Kidney (tissue), 14 donors: Measurements from ENCODE around the gene WDR70. TPM values are rescaled to one million over a fixed set of nuclear protein-coding genes. Genes with fewer than 3 reads are reported as not detected.
"Not testable (repeated sequence)": the region's sequence is repeated elsewhere in the genome, so short reads cannot be mapped to it uniquely, and the experiment has no call there.

ENCODE experiments used
- DNase-seq, 5 donors: peaks; one replicate each; pipeline ENCODE4 v3.0.0-alpha.2; 2013 to 2020
- FAIRE-seq: peaks from 2 replicates; lab custom pipeline; 2012; peaks lifted over from hg19 to GRCh38; lab: Jason Lieb, UNC
- H3K27ac ChIP-seq, 2 donors: one replicate each; pipeline ENCODE4 v1.7.0; 2013; ENCODE audit warnings: low read depth in 2 of 2, low read length in 2 of 2, inconsistent platforms in 1 of 2
- H3K27me3 ChIP-seq: one replicate; pipeline ENCODE4 v1.7.1; 2013; ENCODE audit warnings: low read length, inconsistent platforms; ENCODE audit not compliant: control insufficient read depth, insufficient read depth
- H3K36me3 ChIP-seq, 3 donors: one replicate each; pipeline versions ENCODE4 v1.7.0 to v1.7.1; 2013; ENCODE audit warnings: low read length in 3 of 3, control low read depth in 1 of 3, inconsistent platforms in 1 of 3; ENCODE audit not compliant: insufficient read depth in 3 of 3, control insufficient read depth in 2 of 3
- H3K4me1 ChIP-seq, 3 donors: one replicate each; pipeline versions ENCODE4 v1.7.0 to v1.7.1; 2013; ENCODE audit warnings: low read length in 3 of 3, inconsistent platforms in 1 of 3, low read depth in 1 of 3; ENCODE audit not compliant: control insufficient read depth in 2 of 3, insufficient read depth in 2 of 3
- H3K4me3 ChIP-seq, 3 donors: one replicate each; pipeline versions ENCODE4 v1.7.0 to v1.8.1; 2013; ENCODE audit warnings: low read length in 3 of 3, control low read depth in 1 of 3, inconsistent platforms in 1 of 3
- H3K9ac ChIP-seq, 3 donors: one replicate each; pipeline versions ENCODE4 v1.7.0 to v1.7.1; 2013; ENCODE audit warnings: low read length in 3 of 3, control low read depth in 1 of 3, inconsistent platforms in 1 of 3
- H3K9me3 ChIP-seq, 3 donors: one replicate each; pipeline versions ENCODE4 v1.7.0 to v1.7.1; 2013; ENCODE audit warnings: low read length in 3 of 3, control low read depth in 1 of 3, inconsistent platforms in 1 of 3; ENCODE audit not compliant: control insufficient read depth in 2 of 3, insufficient read depth in 1 of 3
- intact Hi-C: fragments of 100-400 bp; cut with DNase I; formaldehyde crosslinking; loops from one replicate; pipeline ENCODE4 v1.11.1; 2022
- polyA plus RNA-seq: library from polyadenylated mRNA; stranded (reverse); fragments of 350-450 nt; fragmentation: Illumina TruSeq; extraction: RNeasy Lipid Tissue Mini Kit (QIAGEN cat#74804); gene quantifications from one replicate; pipeline ENCODE4 v1.2.3, GENCODE V29; 2014; ENCODE audit warnings: low read depth, low replicate concordance; ENCODE audit not compliant: insufficient read depth
- total RNA-seq: library from RNA; stranded (reverse); fragmentation: NEBNext Ultra II Directional; extraction: Animal tissue kit (Norgen Biotek cat#: 25700); gene quantifications from one replicate; pipeline ENCODE4 v1.2.1, GENCODE V29; 2021
- TF ChIP-seq, protein P1 (sequence below): IDR thresholded peaks from 3 replicates; pipeline ENCODE4 v1.5.1; 2012; ENCODE audit warnings: mild to moderate bottlenecking, moderate library complexity, borderline replicate concordance; ENCODE audit not compliant: insufficient read depth; ENCODE audit errors: extremely low read depth
- donor health status: control.
- donor health status: control.
- donor health status: control.
- donor health status: control.
- donor health status: control.
- donor health status: DM: yes; HTN: yes; CAD: no.
- donor health status: Normal renal cell carcinoma (clear cell type).

The WDR70 gene
- total and polyA plus RNA-seq, 2 donors from 2014 or later = 27.2 to 32.3 TPM

- FAIRE-seq = no peak
- no peak for DNase-seq
Observed at GRCh38 chr5:37370550-37370863, 8.6 kb upstream of the WDR70 start.

GRCh38 chr5:37370864-37371726 is 8.0 kb upstream of the WDR70 start, which contains the start of gene NUP155:
NUP155 (minus strand) TSS chr5:37371106; CDS start chr5:37370977, 129 bp downstream.
- intact Hi-C loops = no loop called here
- H3K36me3 ChIP-seq = no peaks in the 10 kb centered on the region
- no peaks in the 10 kb centered on the region for H3K27me3 ChIP-seq
- DNase-seq = peak; percentile 94 to 98 (median 96)
- TF ChIP-seq, protein P1, sequence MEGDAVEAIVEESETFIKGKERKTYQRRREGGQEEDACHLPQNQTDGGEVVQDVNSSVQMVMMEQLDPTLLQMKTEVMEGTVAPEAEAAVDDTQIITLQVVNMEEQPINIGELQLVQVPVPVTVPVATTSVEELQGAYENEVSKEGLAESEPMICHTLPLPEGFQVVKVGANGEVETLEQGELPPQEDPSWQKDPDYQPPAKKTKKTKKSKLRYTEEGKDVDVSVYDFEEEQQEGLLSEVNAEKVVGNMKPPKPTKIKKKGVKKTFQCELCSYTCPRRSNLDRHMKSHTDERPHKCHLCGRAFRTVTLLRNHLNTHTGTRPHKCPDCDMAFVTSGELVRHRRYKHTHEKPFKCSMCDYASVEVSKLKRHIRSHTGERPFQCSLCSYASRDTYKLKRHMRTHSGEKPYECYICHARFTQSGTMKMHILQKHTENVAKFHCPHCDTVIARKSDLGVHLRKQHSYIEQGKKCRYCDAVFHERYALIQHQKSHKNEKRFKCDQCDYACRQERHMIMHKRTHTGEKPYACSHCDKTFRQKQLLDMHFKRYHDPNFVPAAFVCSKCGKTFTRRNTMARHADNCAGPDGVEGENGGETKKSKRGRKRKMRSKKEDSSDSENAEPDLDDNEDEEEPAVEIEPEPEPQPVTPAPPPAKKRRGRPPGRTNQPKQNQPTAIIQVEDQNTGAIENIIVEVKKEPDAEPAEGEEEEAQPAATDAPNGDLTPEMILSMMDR = peak; percentile 12
- H3K4me3 ChIP-seq = peak within 1 kb of the TSS; percentile 99 to 100 (median 100)
- FAIRE-seq = no peak
- no peaks in the 10 kb centered on the region for H3K9me3 ChIP-seq
- peaks cover 3 to 12% (median 4%) of the 10 kb centered on the region in 3 donors for H3K4me1 ChIP-seq
- H3K9ac ChIP-seq = peak within 1 kb of the TSS; percentile 92 to 98 (median 93)
- H3K27ac ChIP-seq = peak within 1 kb of the TSS; percentile 39 to 71

More at GRCh38 chr5:37370550-37370863, 8.6 kb upstream of the WDR70 start:
- H3K27ac ChIP-seq = peak overlapping the region in 1 of 2 donors; percentile 71
- intact Hi-C loops = no loop called here
- H3K9me3 ChIP-seq = no peaks in the 10 kb centered on the region
- peaks cover 3 to 12% (median 4%) of the 10 kb centered on the region in 3 donors for H3K4me1 ChIP-seq
- peak overlapping the region; percentile 92 to 98 (median 93) for H3K9ac ChIP-seq
- H3K36me3 ChIP-seq = no peaks in the 10 kb centered on the region
- H3K4me3 ChIP-seq = peak overlapping the region; percentile 99 to 100 (median 100)
- no peaks in the 10 kb centered on the region for H3K27me3 ChIP-seq
- TF ChIP-seq, protein P1 = no peak

GRCh38 chr5:37375091-37375490 is 4.0 kb upstream of the WDR70 start:
- Histone ChIP-seq H3K36me3 (no peaks in the 10 kb centered on the region), H3K4me1 (peaks cover 0 to 3% (median 0%) of the 10 kb centered on the region in 3 donors), H3K27ac (no peak overlapping the region), H3K9me3 (no peaks in the 10 kb centered on the region), H3K9ac (no peak overlapping the region), H3K4me3 (no peak overlapping the region), H3K27me3 (no peaks in the 10 kb centered on the region)
- DNase-seq (no peak), FAIRE-seq (no peak)
- intact Hi-C loops = no loop called here
- TF ChIP-seq, protein P1 = no peak

DNA sequence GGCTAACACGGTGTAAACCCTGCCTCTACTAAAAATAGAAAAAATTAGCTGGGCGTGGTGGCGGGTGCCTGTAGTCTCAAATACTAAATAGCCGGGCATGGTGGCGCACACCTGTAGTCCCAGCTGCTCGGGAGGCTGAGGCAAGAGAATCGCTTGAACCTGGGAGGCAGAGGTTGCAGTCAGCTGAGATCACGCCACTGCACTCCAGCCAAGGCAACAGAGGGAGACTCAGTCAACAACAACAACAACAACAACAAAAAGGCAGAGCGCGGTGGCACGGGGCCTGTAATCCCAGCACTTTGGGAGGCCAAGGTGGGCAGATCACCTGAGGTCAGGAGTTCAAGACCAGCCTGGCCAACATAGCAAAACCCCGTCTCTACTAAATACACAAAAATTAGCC is 1.1 kb upstream of the WDR70 start:
- H3K27me3 ChIP-seq, H3K27ac ChIP-seq, H3K9me3 ChIP-seq, H3K4me1 ChIP-seq, FAIRE-seq, DNase-seq, H3K36me3 ChIP-seq, H3K4me3 ChIP-seq, H3K9ac ChIP-seq, intact Hi-C loops: not testable (repeated sequence)
